ENCODE data around the gene NR6A1. TPM values are rescaled to one million over a fixed set of nuclear protein-coding genes. Genes with fewer than 3 reads are reported as not detected.

Gene NR6A1
- total RNA-seq, 1 donor from 2014 or later = 1.3 TPM

- no peak for DNase-seq (ENCODE audit: extremely low read depth, low read depth, low spot score)
These were observed 37.0 kb downstream of the NR6A1 start for GRCh38 chr9:124733964-124734740.

GRCh38 chr9:124730772-124731171, 40.3 kb downstream of the NR6A1 start:
- DNase-seq (ENCODE audit: extremely low read depth, low read depth, low spot score) = no peak

GRCh38 chr9:124726886-124727285, 44.2 kb downstream of the NR6A1 start:
- DNase-seq (ENCODE audit: extremely low read depth, low read depth, low spot score) = no peak

- no peak for DNase-seq (ENCODE audit: extremely low read depth, low read depth, low spot score)
These were observed 46.1 kb downstream of the NR6A1 start for GRCh38 chr9:124725068-124725452.

- DNase-seq (ENCODE audit: extremely low read depth, low read depth, low spot score) = no peak
These were observed 46.6 kb downstream of the NR6A1 start for GRCh38 chr9:124724415-124725067.

- DNase-seq (ENCODE audit: extremely low read depth, low read depth, low spot score) = no peak
These were observed 47.8 kb downstream of the NR6A1 start for GRCh38 chr9:124723352-124723751.

- no peak for DNase-seq (ENCODE audit: extremely low read depth, low read depth, low spot score)
These were observed 49.8 kb downstream of the NR6A1 start for GRCh38 chr9:124721109-124721906.

GRCh38 chr9:124720429-124721108, 50.5 kb downstream of the NR6A1 start:
- DNase-seq (ENCODE audit: extremely low read depth, low read depth, low spot score) = no peak

GRCh38 chr9:124718928-124719327, 52.2 kb downstream of the NR6A1 start:
- DNase-seq (ENCODE audit: extremely low read depth, low read depth, low spot score) = no peak

GRCh38 chr9:124717597-124717996, 53.5 kb downstream of the NR6A1 start:
- no peak for DNase-seq (ENCODE audit: extremely low read depth, low read depth, low spot score)

GRCh38 chr9:124716808-124717207, 54.3 kb downstream of the NR6A1 start:
- no peak for DNase-seq (ENCODE audit: extremely low read depth, low read depth, low spot score)

GRCh38 chr9:124710766-124711165, 60.3 kb downstream of the NR6A1 start:
- DNase-seq (ENCODE audit: extremely low read depth, low read depth, low spot score) = no peak

- no peak for DNase-seq (ENCODE audit: extremely low read depth, low read depth, low spot score)
These were observed 61.8 kb downstream of the NR6A1 start for GRCh38 chr9:124709292-124709690.

GRCh38 chr9:124708633-124709291, 62.3 kb downstream of the NR6A1 start:
- no peak for DNase-seq (ENCODE audit: extremely low read depth, low read depth, low spot score)

GRCh38 chr9:124708074-124708473, 63.0 kb downstream of the NR6A1 start:
- no peak for DNase-seq (ENCODE audit: extremely low read depth, low read depth, low spot score)

GRCh38 chr9:124707666-124708065, 63.4 kb downstream of the NR6A1 start:
- DNase-seq (ENCODE audit: extremely low read depth, low read depth, low spot score) = no peak

GRCh38 chr9:124706685-124707084, 64.4 kb downstream of the NR6A1 start:
- no peak for DNase-seq (ENCODE audit: extremely low read depth, low read depth, low spot score)

GRCh38 chr9:124699575-124699974, 71.5 kb downstream of the NR6A1 start:
- no peak for DNase-seq (ENCODE audit: extremely low read depth, low read depth, low spot score)

GRCh38 chr9:124698265-124698664, 72.8 kb downstream of the NR6A1 start:
- no peak for DNase-seq (ENCODE audit: extremely low read depth, low read depth, low spot score)

All from glomerular endothelial cell (primary cell).